ENCODE data around the gene SPI1. TPM values are rescaled to one million over a fixed set of nuclear protein-coding genes. Genes with fewer than 3 reads are reported as not detected.
"Not testable (repeated sequence)": the region's sequence is repeated elsewhere in the genome, so short reads cannot be mapped to it uniquely, and the experiment has no call there.

SPI1 gene
- total RNA-seq, 1 donor from 2014 or later: 8.3 TPM

DNA sequence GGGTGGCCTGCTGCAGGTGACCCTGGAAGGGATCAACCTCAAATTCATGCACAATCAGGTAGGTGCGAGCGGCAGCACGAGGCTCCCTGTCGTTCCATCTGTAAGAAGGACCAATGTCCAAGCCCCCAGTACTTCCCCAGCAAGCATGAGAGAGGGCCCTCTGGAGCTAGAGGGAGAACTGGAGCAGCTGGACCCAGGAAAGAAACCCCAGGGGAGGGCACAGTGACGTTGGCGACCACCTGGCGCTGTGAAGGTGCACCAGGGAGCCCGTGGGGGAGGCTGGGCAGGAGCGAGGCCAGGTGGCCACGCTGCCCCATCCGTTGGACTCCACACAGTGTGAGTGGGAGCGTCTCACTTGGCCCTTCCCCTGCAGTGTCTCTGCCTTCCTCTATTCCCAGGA, 53.8 kb downstream of the SPI1 start:
- Histone ChIP-seq H3K4me1 (peaks cover 25% of the 10 kb centered on the region), H3K4me3 (no peak overlapping the region), H3K27ac (replicated peaks) (no peak overlapping the region), H3K9me3 (replicated peaks) (no peaks in the 10 kb centered on the region), H3K36me3 (peaks cover 55% of the 10 kb centered on the region), H3K27me3 (ENCODE audit: low read depth) (no peaks in the 10 kb centered on the region)
- intact Hi-C loops (cut with micrococcal nuclease): no loop called here
- TF ChIP-seq, protein P1, sequence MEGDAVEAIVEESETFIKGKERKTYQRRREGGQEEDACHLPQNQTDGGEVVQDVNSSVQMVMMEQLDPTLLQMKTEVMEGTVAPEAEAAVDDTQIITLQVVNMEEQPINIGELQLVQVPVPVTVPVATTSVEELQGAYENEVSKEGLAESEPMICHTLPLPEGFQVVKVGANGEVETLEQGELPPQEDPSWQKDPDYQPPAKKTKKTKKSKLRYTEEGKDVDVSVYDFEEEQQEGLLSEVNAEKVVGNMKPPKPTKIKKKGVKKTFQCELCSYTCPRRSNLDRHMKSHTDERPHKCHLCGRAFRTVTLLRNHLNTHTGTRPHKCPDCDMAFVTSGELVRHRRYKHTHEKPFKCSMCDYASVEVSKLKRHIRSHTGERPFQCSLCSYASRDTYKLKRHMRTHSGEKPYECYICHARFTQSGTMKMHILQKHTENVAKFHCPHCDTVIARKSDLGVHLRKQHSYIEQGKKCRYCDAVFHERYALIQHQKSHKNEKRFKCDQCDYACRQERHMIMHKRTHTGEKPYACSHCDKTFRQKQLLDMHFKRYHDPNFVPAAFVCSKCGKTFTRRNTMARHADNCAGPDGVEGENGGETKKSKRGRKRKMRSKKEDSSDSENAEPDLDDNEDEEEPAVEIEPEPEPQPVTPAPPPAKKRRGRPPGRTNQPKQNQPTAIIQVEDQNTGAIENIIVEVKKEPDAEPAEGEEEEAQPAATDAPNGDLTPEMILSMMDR (IDR thresholded peaks at IDR 0.05; ENCODE audit: borderline replicate concordance): no peak
- DNase-seq: no peak

DNA sequence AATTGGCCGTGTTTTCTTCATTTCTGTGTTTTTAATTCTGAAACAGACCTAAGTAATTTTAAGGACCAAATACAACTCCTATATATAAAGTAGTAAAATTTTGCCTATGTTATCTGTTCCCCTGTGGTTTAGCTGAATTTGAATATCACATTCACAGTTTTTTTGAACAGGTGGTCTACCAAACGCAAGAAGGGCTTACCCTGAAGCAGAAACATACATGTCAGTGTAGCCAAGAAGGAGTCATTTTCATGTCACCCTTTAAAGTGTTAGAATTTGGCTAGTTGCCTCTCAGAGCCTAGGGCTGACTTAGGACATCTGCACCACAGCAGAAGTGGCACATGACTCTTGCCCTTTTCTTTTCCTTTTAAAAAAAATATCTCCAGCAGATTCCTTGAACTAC, 60.2 kb downstream of the SPI1 start:
- intact Hi-C loops (cut with micrococcal nuclease): no loop called here
- Histone ChIP-seq H3K27ac (replicated peaks) (no peak overlapping the region), H3K27me3 (ENCODE audit: low read depth) (no peaks in the 10 kb centered on the region), H3K36me3 (peaks cover 76% of the 10 kb centered on the region), H3K4me3 (no peak overlapping the region), H3K4me1 (peaks cover 3% of the 10 kb centered on the region), H3K9me3 (replicated peaks) (no peaks in the 10 kb centered on the region)
- no peak for DNase-seq
- TF ChIP-seq, protein P1 (IDR thresholded peaks at IDR 0.05; ENCODE audit: borderline replicate concordance): no peak

DNA sequence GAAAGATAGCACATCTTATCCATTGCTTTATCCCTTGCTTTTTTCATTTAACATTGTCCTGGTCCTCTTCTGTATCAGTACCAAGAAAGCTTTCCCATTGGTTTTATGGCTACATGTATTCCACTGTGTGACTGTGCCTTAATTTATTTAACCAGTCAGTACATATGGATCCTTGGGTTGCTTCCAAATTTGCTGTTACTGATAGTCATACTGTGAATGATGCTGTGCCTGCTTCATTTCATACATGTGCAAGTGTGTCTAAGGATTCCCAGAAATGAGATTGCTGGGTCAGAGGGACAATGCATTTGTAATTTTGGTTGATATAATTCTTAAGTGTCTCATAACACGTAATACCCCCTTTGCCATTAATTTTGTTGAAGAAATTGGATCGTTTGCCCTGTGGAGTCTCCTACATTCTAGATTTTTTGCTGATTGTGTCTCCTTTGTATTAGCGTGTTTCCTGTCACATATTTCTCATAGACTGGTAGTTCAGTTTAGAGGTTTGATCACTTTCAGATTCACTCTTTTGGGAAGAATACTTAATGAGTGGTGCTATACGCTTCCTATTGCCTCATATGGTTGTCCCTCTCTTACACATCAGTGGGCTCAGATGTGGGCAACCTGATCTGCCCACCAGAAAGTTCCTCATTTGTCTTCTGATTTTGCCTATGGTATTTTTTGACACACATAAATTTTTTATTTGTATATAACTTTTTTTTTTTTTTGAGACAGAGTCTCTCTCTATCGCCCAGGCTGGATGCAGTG, 61.1 kb downstream of the SPI1 start:
- Histone ChIP-seq H3K27ac (replicated peaks) (no peak overlapping the region), H3K36me3 (peaks cover 85% of the 10 kb centered on the region), H3K9me3 (replicated peaks) (no peaks in the 10 kb centered on the region), H3K4me3 (no peak overlapping the region), H3K4me1 (peaks cover 3% of the 10 kb centered on the region), H3K27me3 (ENCODE audit: low read depth) (no peaks in the 10 kb centered on the region)
- DNase-seq: no peak
- intact Hi-C loops (cut with micrococcal nuclease): no loop called here
- TF ChIP-seq, protein P1 (IDR thresholded peaks at IDR 0.05; ENCODE audit: borderline replicate concordance): no peak

DNA sequence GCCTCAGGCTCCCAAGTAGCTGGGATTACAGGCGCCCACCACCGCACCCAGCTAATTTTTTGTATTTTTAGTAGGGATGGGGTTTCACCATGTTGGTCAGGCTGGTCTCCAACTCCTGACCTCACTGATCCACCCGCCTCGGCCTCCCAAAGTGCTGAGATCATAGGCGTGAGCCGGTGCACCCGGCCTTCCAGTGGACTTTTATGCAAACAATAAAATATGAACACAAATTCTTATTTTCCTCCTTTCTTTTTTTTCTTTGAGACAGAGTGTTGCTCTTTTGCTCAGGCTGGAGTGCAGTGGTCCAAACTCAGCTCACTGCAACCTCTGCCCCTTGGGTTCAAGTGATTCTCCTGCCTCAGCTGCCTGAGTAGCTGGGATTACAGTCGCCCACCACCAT, 61.8 kb downstream of the SPI1 start:
- H3K27ac ChIP-seq (replicated peaks); DNase-seq; H3K4me3 ChIP-seq; H3K9me3 ChIP-seq (replicated peaks); H3K27me3 ChIP-seq (ENCODE audit: low read depth); intact Hi-C loops (cut with micrococcal nuclease); H3K4me1 ChIP-seq: not testable (repeated sequence)
- H3K36me3 ChIP-seq: peaks cover 93% of the 10 kb centered on the region

DNA sequence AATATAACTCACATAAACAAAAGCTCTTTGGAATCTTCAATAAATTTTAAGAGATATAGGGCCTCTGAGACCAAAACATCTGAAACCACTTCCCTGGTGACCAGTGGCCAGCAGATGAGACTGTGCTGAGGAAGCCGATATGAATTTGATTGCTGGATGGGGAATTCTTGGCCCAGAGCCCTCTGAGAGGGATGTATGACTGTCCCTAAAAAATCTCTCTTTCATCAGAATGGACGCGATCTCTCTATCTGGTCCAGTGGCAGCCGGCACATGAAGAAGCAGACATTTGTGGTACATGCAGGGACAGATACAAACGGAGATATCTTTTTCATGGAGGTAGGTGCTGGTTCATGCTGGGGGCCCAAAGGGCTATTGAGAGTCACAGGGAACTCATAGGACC, 63.4 kb downstream of the SPI1 start:
- intact Hi-C loops (cut with micrococcal nuclease): no loop called here
- Histone ChIP-seq H3K9me3 (replicated peaks) (no peaks in the 10 kb centered on the region), H3K36me3 (peaks cover 100% of the 10 kb centered on the region), H3K4me1 (peaks cover 3% of the 10 kb centered on the region), H3K27me3 (ENCODE audit: low read depth) (no peaks in the 10 kb centered on the region), H3K27ac (replicated peaks) (no peak overlapping the region), H3K4me3 (no peak overlapping the region)
- TF ChIP-seq, protein P1 (IDR thresholded peaks at IDR 0.05; ENCODE audit: borderline replicate concordance): no peak
- DNase-seq: no peak

DNA sequence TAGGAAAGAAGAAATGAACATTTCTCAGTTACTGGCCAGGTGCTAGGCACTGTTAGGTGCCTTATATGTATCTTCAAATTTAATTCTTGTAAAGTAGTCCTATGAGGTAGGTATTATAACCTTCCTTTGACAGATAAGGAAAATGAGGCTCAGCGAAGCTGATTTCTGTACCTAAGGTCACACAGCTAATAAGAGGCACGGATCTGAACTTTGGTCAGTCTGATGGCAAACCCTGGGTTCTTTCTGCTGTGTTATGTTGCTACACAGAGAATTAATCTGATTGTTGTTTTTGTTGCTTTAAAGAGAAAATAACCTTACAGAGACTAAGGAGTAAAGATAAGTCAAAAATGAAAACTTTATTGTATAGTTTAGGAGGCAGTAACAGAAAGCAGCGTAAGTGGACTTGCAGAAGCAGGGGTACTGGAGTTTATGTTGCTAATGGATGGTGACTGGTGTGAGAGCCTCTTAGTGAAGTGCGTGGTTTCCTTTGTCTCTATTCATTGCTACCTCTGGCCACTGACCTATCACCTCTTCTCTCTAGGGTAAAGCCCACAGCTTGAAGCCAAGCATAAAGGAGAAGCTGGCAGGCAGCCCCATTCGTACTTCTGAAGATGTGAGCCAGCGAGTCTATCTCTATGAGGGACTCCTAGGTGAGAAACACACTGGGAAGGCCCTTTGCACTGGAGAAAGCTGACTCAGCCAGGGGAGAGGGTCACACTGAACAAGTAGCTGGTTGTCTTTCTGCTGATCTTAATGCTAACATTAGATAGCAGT, 70.1 kb downstream of the SPI1 start:
- peaks cover 91% of the 10 kb centered on the region for H3K36me3 ChIP-seq
- intact Hi-C loops (cut with micrococcal nuclease): no loop called here
- TF ChIP-seq, protein P1 (IDR thresholded peaks at IDR 0.05; ENCODE audit: borderline replicate concordance): no peak
- H3K27ac ChIP-seq (replicated peaks): peak overlapping the region; percentile 90
- peaks cover 5% of the 10 kb centered on the region for H3K9me3 ChIP-seq (replicated peaks)
- peaks cover 34% of the 10 kb centered on the region for H3K4me1 ChIP-seq
- no peak overlapping the region for H3K4me3 ChIP-seq
- no peak for DNase-seq
- no peaks in the 10 kb centered on the region for H3K27me3 ChIP-seq (ENCODE audit: low read depth)

All from left ventricle myocardium inferior (tissue), 1 donor.